Gastrocnemius medialis (tissue), 4 donors: Measurements from ENCODE around the gene ADRA2B. TPM values are rescaled to one million over a fixed set of nuclear protein-coding genes. Genes with fewer than 3 reads are reported as not detected.

Source experiments
- ATAC-seq, 2 donors: fragments of 150-250 bp; one replicate each; pipeline ENCODE4 v1.9.1; 2016
- DNase-seq, 2 donors: peaks; one replicate each; pipeline ENCODE4 v3.0.0-alpha.2; 2019
- H3K27ac ChIP-seq, 4 donors: fragments of 200-600 bp; sonication (generic); 1 replicate in 1 of 4; 2 replicates in 3 of 4; pipeline ENCODE4 v1.5.1; 2016 to 2018; ENCODE audit warnings: mild to moderate bottlenecking in 2 of 4, moderate library complexity in 1 of 4
- H3K27me3 ChIP-seq, 3 donors: fragments of 200-600 bp; sonication (generic) in 2 of 3; 1 replicate in 1 of 3; 2 replicates in 2 of 3; pipeline versions ENCODE4 v1.5.1 to v1.6.0; 2016 to 2019; ENCODE audit warnings: mild to moderate bottlenecking in 1 of 3, moderate library complexity in 1 of 3
- H3K36me3 ChIP-seq, 2 donors: fragments of 200-600 bp; sonication (generic) in 1 of 2; one replicate each; pipeline ENCODE4 v1.5.1; 2017 to 2018
- H3K4me1 ChIP-seq, 2 donors: fragments of 200-600 bp; sonication (generic) in 1 of 2; one replicate each; pipeline ENCODE4 v1.5.1; 2016 to 2017; ENCODE audit warnings: mild to moderate bottlenecking in 2 of 2
- H3K4me3 ChIP-seq, 4 donors: fragments of 200-600 bp; sonication (generic) in 3 of 4; 1 replicate in 1 of 4; 2 replicates in 3 of 4; pipeline ENCODE4 v1.5.1; 2016 to 2019; ENCODE audit warnings: mild to moderate bottlenecking in 2 of 4
- H3K9me3 ChIP-seq, 3 donors: fragments of 200-600 bp; sonication (generic) in 2 of 3; 1 replicate in 1 of 3; 2 replicates in 2 of 3; pipeline ENCODE4 v1.5.1; 2016 to 2019
- CTCF ChIP-seq, 5 experiments: fragments of 450-650 bp in 3 of 5; fragments of 200-600 bp in 2 of 5; sonication (generic) in 2 of 5; IDR thresholded peaks in 4 of 5; conservative IDR thresholded peaks in 1 of 5; 1 replicate in 4 of 5; 2 replicates in 1 of 5; pipeline ENCODE4 v1.5.1; 2016 to 2019; ENCODE audit warnings: antibody characterized with exemption in 5 of 5, mild to moderate bottlenecking in 3 of 5, moderate library complexity in 3 of 5
- POLR2A ChIP-seq, 2 donors: fragments of 450-650 bp; IDR thresholded peaks; one replicate each; pipeline ENCODE4 v1.6.1; 2017; ENCODE audit warnings: antibody characterized with exemption in 2 of 2, mild to moderate bottlenecking in 2 of 2, moderate library complexity in 2 of 2
- in situ Hi-C, 4 donors: fragments of 200-750 bp; cut with MboI; loops; one replicate each; pipeline versions ENCODE4 v1.15.0 to v1.8.0; 2017; ENCODE audit warnings: low sequenced_read_pairs in 4 of 4
- intact Hi-C: fragments of 100-400 bp; cut with DNase I; formaldehyde crosslinking; loops from one replicate; pipeline ENCODE4 v1.15.1; 2023; ENCODE audit warnings: low total_unique reads
- total RNA-seq, 4 donors: library from RNA; depleted of rRNA; stranded (reverse); fragments of >200 nt; gene quantifications; one replicate each; pipeline versions ENCODE4 v1.1.0 to v1.2.3, GENCODE V29; 2016

The ADRA2B gene
- total RNA-seq, 4 donors from 2014 or later, result 2.4 to 5.6 (median 3.6) TPM

GRCh38 chr2:96098900-96099590 lies 17.3 kb downstream of the ADRA2B start:
- H3K36me3 ChIP-seq, result no peaks in the 10 kb centered on the region
- H3K4me3 ChIP-seq, result no peak overlapping the region
- peak; percentile 79 to 89 for ATAC-seq
- H3K27ac ChIP-seq, result peak overlapping the region; percentile 68 to 77 (median 76)
- peaks cover 14 to 19% of the 10 kb centered on the region in 2 donors for H3K4me1 ChIP-seq
- in situ Hi-C loops, result no loop called here
- intact Hi-C loops, result no loop called here
- no peaks in the 10 kb centered on the region for H3K9me3 ChIP-seq
- peak; percentile 25 to 45 for DNase-seq
- TF ChIP-seq CTCF (IDR thresholded peaks at IDR 0.05 in 4 of 5, conservative IDR thresholded peaks at IDR 0.05 in 1 of 5), result no peak
- TF ChIP-seq POLR2A (IDR thresholded peaks at IDR 0.05), result no peak
- H3K27me3 ChIP-seq, result no peaks in the 10 kb centered on the region

- ATAC-seq, result no peak
- H3K9me3 ChIP-seq, result no peaks in the 10 kb centered on the region
- no peaks in the 10 kb centered on the region for H3K27me3 ChIP-seq
- no peaks in the 10 kb centered on the region for H3K36me3 ChIP-seq
- peaks cover 14 to 19% of the 10 kb centered on the region in 2 donors for H3K4me1 ChIP-seq
- in situ Hi-C loops (no loop called here), intact Hi-C loops (no loop called here)
- DNase-seq, result peak in 1 of 2 donors; percentile 4
- H3K4me3 ChIP-seq, result no peak overlapping the region
- TF ChIP-seq POLR2A (IDR thresholded peaks at IDR 0.05) (no peak), CTCF (IDR thresholded peaks at IDR 0.05 in 4 of 5, conservative IDR thresholded peaks at IDR 0.05 in 1 of 5) (no peak)
- peak overlapping the region; percentile 68 to 77 (median 76) for H3K27ac ChIP-seq
These were observed 18.2 kb downstream of the ADRA2B start for GRCh38 chr2:96097951-96098823.

GRCh38 chr2:96097441-96097840 lies 18.9 kb downstream of the ADRA2B start:
- DNase-seq (no peak), ATAC-seq (no peak)
- H3K4me3 ChIP-seq, result no peak overlapping the region
- H3K4me1 ChIP-seq, result peaks cover 14 to 19% of the 10 kb centered on the region in 2 donors
- in situ Hi-C loops (no loop called here), intact Hi-C loops (no loop called here)
- H3K36me3 ChIP-seq, result no peaks in the 10 kb centered on the region
- H3K27me3 ChIP-seq, result no peaks in the 10 kb centered on the region
- no peak for TF ChIP-seq POLR2A (IDR thresholded peaks at IDR 0.05)
- no peak for TF ChIP-seq CTCF (IDR thresholded peaks at IDR 0.05 in 4 of 5, conservative IDR thresholded peaks at IDR 0.05 in 1 of 5)
- H3K9me3 ChIP-seq, result no peaks in the 10 kb centered on the region
- H3K27ac ChIP-seq, result peak overlapping the region in 2 of 4 donors; percentile 77

GRCh38 chr2:96095116-96095636 lies 21.2 kb downstream of the ADRA2B start:
- no peak overlapping the region for H3K4me3 ChIP-seq
- H3K9me3 ChIP-seq, result no peaks in the 10 kb centered on the region
- intact Hi-C loops, result no loop called here
- in situ Hi-C loops, result no loop called here
- DNase-seq (no peak), ATAC-seq (no peak)
- no peak overlapping the region for H3K27ac ChIP-seq
- H3K27me3 ChIP-seq, result no peaks in the 10 kb centered on the region
- H3K4me1 ChIP-seq, result peaks cover 14 to 17% of the 10 kb centered on the region in 2 donors
- TF ChIP-seq POLR2A (IDR thresholded peaks at IDR 0.05) (no peak), CTCF (IDR thresholded peaks at IDR 0.05 in 4 of 5, conservative IDR thresholded peaks at IDR 0.05 in 1 of 5) (no peak)
- H3K36me3 ChIP-seq, result no peaks in the 10 kb centered on the region
